IPS DF 4.7 (cell line): ENCODE results near the gene KRT36.

ENCODE experiments used
- DNase-seq: peaks from one replicate; pipeline ENCODE4 v3.0.0-alpha.2; 2013; ENCODE audit warnings: low spot score; ENCODE audit errors: extremely low read depth

The KRT36 gene

GRCh38 chr17:41522301-41523224 is 32.9 kb upstream of the KRT36 start:
- no peak for DNase-seq

- DNase-seq = no peak
Measured at GRCh38 chr17:41521574-41522261, 32.0 kb upstream of the KRT36 start.

GRCh38 chr17:41520821-41521521 is 31.3 kb upstream of the KRT36 start:
- DNase-seq = no peak

GRCh38 chr17:41519501-41520224 is 30.0 kb upstream of the KRT36 start:
- DNase-seq = no peak

- no peak for DNase-seq
Measured at GRCh38 chr17:41518789-41519449, 29.2 kb upstream of the KRT36 start, which contains the start of gene KRT15. Gene KRT15, minus strand, starts transcription at chr17:41518890. Its CDS starts 63 bp downstream, at chr17:41518827.

- DNase-seq = no peak
Measured at GRCh38 chr17:41518031-41518430, 28.3 kb upstream of the KRT36 start.

GRCh38 chr17:41516830-41517283 is 27.1 kb upstream of the KRT36 start:
- no peak for DNase-seq

- DNase-seq = no peak
Measured at GRCh38 chr17:41516147-41516829, 26.6 kb upstream of the KRT36 start.

- no peak for DNase-seq
Measured at GRCh38 chr17:41513168-41513547, 23.4 kb upstream of the KRT36 start.

GRCh38 chr17:41512546-41513167 is 22.9 kb upstream of the KRT36 start:
- DNase-seq = no peak

GRCh38 chr17:41511716-41512115 is 22.0 kb upstream of the KRT36 start:
- DNase-seq = no peak

- DNase-seq = no peak
Measured at GRCh38 chr17:41511116-41511515, 21.4 kb upstream of the KRT36 start.

- no peak for DNase-seq
Measured at GRCh38 chr17:41510251-41511065, 20.7 kb upstream of the KRT36 start.

GRCh38 chr17:41507315-41507880 is 17.7 kb upstream of the KRT36 start:
- no peak for DNase-seq

GRCh38 chr17:41505809-41506767 is 16.4 kb upstream of the KRT36 start:
- DNase-seq = no peak

GRCh38 chr17:41505007-41505808 is 15.5 kb upstream of the KRT36 start, which contains the start of gene KRT13:
Gene KRT13, minus strand, starts transcription at chr17:41505612. Its CDS starts 62 bp downstream, at chr17:41505550.
- DNase-seq = no peak
